HepG2 (cell line): Measurements from ENCODE around the gene MRM3. TPM values are rescaled to one million over a fixed set of nuclear protein-coding genes. Genes with fewer than 3 reads are reported as not detected.

Experiments
- ATAC-seq: fragments of 200-7000 bp; cut with Tn5 transposase; 3 replicates; pipeline ENCODE4 v1.9.1; 2020; ENCODE audit warnings: mild to moderate bottlenecking, moderate library complexity
- BruUV-seq: library from RNA; stranded (reverse); fragments of 400-500 nt; replicated peaks from 2 replicates; lab custom pipeline; 2021; lab: Mats Ljungman, UMichigan
- CTCF ChIA-PET: fragments of 300-600 bp; formaldehyde crosslinking; extraction: SDS; loops from one replicate; lab custom pipeline; 2021; ENCODE audit warnings: low total read pairs, inconsistent platforms, low intra/inter-chr PET ratio; lab: Yijun Ruan, JAX
- POLR2A ChIA-PET: fragments of 350-600 bp; sonication (Branson Sonifier 250); formaldehyde crosslinking; loops from one replicate; lab custom pipeline; 2020; ENCODE audit warnings: antibody characterized with exemption, inconsistent platforms; lab: Yijun Ruan, JAX
- DNase-seq: peaks from one replicate; pipeline ENCODE4 v3.0.0-alpha.2; 2015; ENCODE audit warnings: low spot score
- FAIRE-seq: peaks from 3 replicates; lab custom pipeline; 2011; peaks lifted over from hg19 to GRCh38; lab: Jason Lieb, UNC
- H2AFZ ChIP-seq: one replicate; pipeline ENCODE4 v1.6.1; 2011; ENCODE audit warnings: low read length, inconsistent platforms
- H3K27ac ChIP-seq: fragments of 300-600 bp; 3 replicates; pipeline ENCODE4 v1.8.0; 2011; ENCODE audit warnings: mixed run types, mild to moderate bottlenecking, mixed read lengths, low read length, inconsistent platforms; ENCODE audit not compliant: insufficient read depth; ENCODE audit errors: extremely low read length
- H3K27me3 ChIP-seq, 2 experiments: fragments of 200-600 bp in 1 of 2; 2 replicates in 1 of 2; 3 replicates in 1 of 2; pipeline versions ENCODE4 v1.6.0 to v1.8.0; 2011; ENCODE audit warnings: low read length in 2 of 2, mild to moderate bottlenecking in 2 of 2, moderate library complexity in 2 of 2, inconsistent platforms in 1 of 2; ENCODE audit not compliant: insufficient read depth in 2 of 2, control insufficient read depth in 1 of 2
- H3K36me3 ChIP-seq, 2 experiments: fragments of 200-600 bp in 1 of 2; replicated peaks in 1 of 2; 2 replicates in 1 of 2; 3 replicates in 1 of 2; pipeline versions ENCODE4 v1.5.1 to v1.8.0; 2011; ENCODE audit warnings: low read length in 2 of 2, inconsistent platforms in 1 of 2; ENCODE audit not compliant: insufficient read depth in 2 of 2, control insufficient read depth in 1 of 2
- H3K4me1 ChIP-seq: 2 replicates; pipeline ENCODE4 v1.5.1; 2012; ENCODE audit warnings: low read length, inconsistent platforms; ENCODE audit not compliant: insufficient read depth
- H3K4me2 ChIP-seq: 2 replicates; pipeline ENCODE4 v1.6.0; 2011; ENCODE audit warnings: low read depth, low read length, inconsistent platforms
- H3K4me3 ChIP-seq, 3 experiments: fragments of 200-600 bp in 1 of 3; sonication (generic), shearing (Covaris generic) in 1 of 3; replicated peaks in 1 of 3; 2 replicates each; pipeline ENCODE4 v1.5.1; 2011 to 2016; ENCODE audit warnings: low read length in 3 of 3, inconsistent platforms in 2 of 3, low read depth in 2 of 3, mild to moderate bottlenecking in 2 of 3, control low read depth in 1 of 3, mixed read lengths in 1 of 3; ENCODE audit not compliant: insufficient read depth in 1 of 3
- H3K79me2 ChIP-seq: one replicate; pipeline ENCODE4 v1.6.1; 2011; ENCODE audit warnings: low read length, inconsistent platforms; ENCODE audit not compliant: insufficient read depth
- H3K9ac ChIP-seq: 2 replicates; pipeline ENCODE4 v1.6.0; 2011; ENCODE audit warnings: mild to moderate bottlenecking, low read depth, low read length, inconsistent platforms; ENCODE audit not compliant: insufficient read depth
- H3K9me3 ChIP-seq: 2 replicates; pipeline ENCODE4 v1.5.1; 2012; ENCODE audit warnings: mild to moderate bottlenecking, low read length
- H4K20me1 ChIP-seq: 2 replicates; pipeline ENCODE4 v1.6.0; 2011; ENCODE audit warnings: inconsistent platforms, mild to moderate bottlenecking, low read length, moderate library complexity; ENCODE audit not compliant: insufficient read depth
- AGO2 ChIP-seq: fragments of 200-400 bp; formaldehyde crosslinking; optimal IDR thresholded peaks from 2 replicates; pipeline ENCODE3; 2017; ENCODE audit warnings: mild to moderate bottlenecking, low read depth, low read length, moderate library complexity
- EED ChIP-seq: sonication (generic); formaldehyde crosslinking; IDR thresholded peaks from 2 replicates; pipeline ENCODE4 v1.5.0; 2020; ENCODE audit warnings: mild to moderate bottlenecking, missing genetic modification reagents
- POLR2AphosphoS5 ChIP-seq: IDR thresholded peaks from 2 replicates; pipeline ENCODE4 v1.6.1; 2012; ENCODE audit warnings: low read depth, low read length
- ZNF768 ChIP-seq: sonication (generic); formaldehyde crosslinking; IDR thresholded peaks from 2 replicates; pipeline ENCODE4 v1.4.0; 2020; ENCODE audit warnings: missing genetic modification reagents
- WGBS: methylation state at CpG from one replicate; pipeline ENCODE4 v1.1.6; 2017; ENCODE audit warnings: low lambda C conversion rate; 5-methylcytosine and 5-hydroxymethylcytosine counted together
- in situ Hi-C: cut with HindIII; loops from 2 replicates; pipeline ENCODE4 v1.10.0; 2017; ENCODE audit warnings: low pct_unique_long_range_greater_than_20kb; ENCODE audit not compliant: extremely low pct_ligation_motif_present
- intact Hi-C: fragments of 100-400 bp; cut with micrococcal nuclease; formaldehyde crosslinking; loops from one replicate; pipeline ENCODE4 v1.10.0; 2022; ENCODE audit not compliant: unreplicated experiment
- polyA plus RNA-seq, 8 experiments: library from polyadenylated mRNA; depleted of rRNA in 3 of 8; stranded (reverse) in 7 of 8; unstranded in 1 of 8; fragments of >200 nt; fragmentation: Illumina TruSeq in 4 of 8; extraction: Trizol in 4 of 8; gene quantifications; 2 replicates each; pipeline versions ENCODE4 v1.2.1 to v1.2.3, GENCODE V29; 2011 to 2016; ENCODE audit warnings: low read depth in 4 of 8, missing spikeins in 1 of 8, mixed read lengths in 1 of 8; ENCODE audit not compliant: insufficient read depth in 1 of 8
- total RNA-seq, 5 experiments: library from RNA; depleted of rRNA; stranded (reverse); fragments of >200 nt; fragmentation: Illumina TruSeq; extraction: Trizol; gene quantifications; 2 replicates each; pipeline ENCODE4 v1.2.3, GENCODE V29; 2016; ENCODE audit warnings: low read depth in 1 of 5

MRM3 gene
- total and polyA plus RNA-seq, 2 of the 13 experiments (the other 11 are each of a cell fraction or from before 2014, with no cell fraction given) = 12.3 to 25.5 TPM

- in situ Hi-C loops = no loop called here
- no peak for FAIRE-seq
- POLR2A ChIA-PET = interaction anchor here (2.1 kb wide), 1 partner anchor 181 kb away, joined by 6 read pairs; the partner anchor contains the start of gene NXN
These were observed 17.1 kb downstream of the MRM3 start for GRCh38 chr17:799261-799660.

GRCh38 chr17:800446-801242, 18.5 kb downstream of the MRM3 start:
- Histone ChIP-seq H3K9ac (no peak overlapping the region), H3K36me3 (peaks cover 1 to 18% of the 10 kb centered on the region in 2 experiments; a peak in 3 of 5 replicates), H3K4me2 (no peak overlapping the region), H3K27me3 (no peaks in the 10 kb centered on the region), H3K9me3 (no peaks in the 10 kb centered on the region), H3K4me3 (no peak overlapping the region), H4K20me1 (no peaks in the 10 kb centered on the region), H2AFZ (no peak overlapping the region), H3K79me2 (no peaks in the 10 kb centered on the region), H3K4me1 (peaks cover 14% of the 10 kb centered on the region), H3K27ac (no peak overlapping the region)
- ChIA-PET POLR2A (interaction anchor here (1.3 kb wide), 1 partner anchor 179 kb away, joined by 3 read pairs; the partner anchor contains the start of gene NXN), CTCF (no interaction called here)
- TF ChIP-seq AGO2 = peak; percentile 32
- no peak for TF ChIP-seq POLR2AphosphoS5
- FAIRE-seq (no peak), ATAC-seq (no peak), DNase-seq (no peak)
- 95% methylated on average over 38 of the region's 39 CpGs for WGBS
- no TSS peak for BruUV-seq
- intact Hi-C loops = no loop called here
- in situ Hi-C loops = no loop called here

More at GRCh38 chr17:799261-799660, 17.1 kb downstream of the MRM3 start:
- H3K9ac ChIP-seq = no peak overlapping the region
- ATAC-seq (no peak), DNase-seq (no peak)
- no peak overlapping the region for H3K4me2 ChIP-seq
- H3K4me1 ChIP-seq = peaks cover 14% of the 10 kb centered on the region
- H2AFZ ChIP-seq = no peak overlapping the region
- no peak overlapping the region for H3K4me3 ChIP-seq
- 92% methylated on average over 7 of the region's 11 CpGs for WGBS
- peaks cover 1 to 18% of the 10 kb centered on the region in 2 experiments; a peak in 3 of 5 replicates for H3K36me3 ChIP-seq
- TF ChIP-seq EED = no peak
- no peak for TF ChIP-seq ZNF768
- CTCF ChIA-PET = no interaction called here
- intact Hi-C loops = loop anchor here (5.0 kb wide), 1 partner anchor 198 kb away; the partner anchor contains the start of gene TIMM22
- no peaks in the 10 kb centered on the region for H3K79me2 ChIP-seq
- H3K9me3 ChIP-seq = no peaks in the 10 kb centered on the region
- H4K20me1 ChIP-seq = no peaks in the 10 kb centered on the region
- no TSS peak for BruUV-seq
- no peaks in the 10 kb centered on the region for H3K27me3 ChIP-seq
- no peak overlapping the region for H3K27ac ChIP-seq
